Uterus (tissue), 4 donors: ENCODE data around the gene ATP6V0E2. TPM values are rescaled to one million over a fixed set of nuclear protein-coding genes. Genes with fewer than 3 reads are reported as not detected.
"Not testable (repeated sequence)": the region's sequence is repeated elsewhere in the genome, so short reads cannot be mapped to it uniquely, and the experiment has no call there.

Experiments used
- DNase-seq, 2 donors: peaks; one replicate each; pipeline ENCODE4 v3.0.0-alpha.2; 2019 to 2020
- H3K27ac ChIP-seq, 2 donors: fragments of 200-600 bp; sonication (generic); 1 replicate in 1 of 2; 2 replicates in 1 of 2; pipeline ENCODE4 v1.5.1; 2016 to 2018
- H3K27me3 ChIP-seq, 2 donors: fragments of 200-600 bp; sonication (generic); one replicate each; pipeline ENCODE4 v1.5.1; 2018 to 2019; ENCODE audit warnings: control low read depth in 1 of 2
- H3K36me3 ChIP-seq, 2 donors: fragments of 200-600 bp; sonication (generic); one replicate each; pipeline ENCODE4 v1.5.1; 2019; ENCODE audit warnings: control low read depth in 1 of 2
- H3K4me1 ChIP-seq, 2 donors: fragments of 200-600 bp; sonication (generic); one replicate each; pipeline ENCODE4 v1.5.1; 2018 to 2019; ENCODE audit warnings: control low read depth in 1 of 2
- H3K4me3 ChIP-seq, 2 donors: fragments of 200-600 bp; sonication (generic); 1 replicate in 1 of 2; 2 replicates in 1 of 2; pipeline ENCODE4 v1.5.1; 2018 to 2019; ENCODE audit warnings: mild to moderate bottlenecking in 1 of 2
- H3K9me3 ChIP-seq, 2 donors: fragments of 200-600 bp; sonication (generic); one replicate each; pipeline ENCODE4 v1.5.1; 2019; ENCODE audit warnings: control low read depth in 1 of 2
- CTCF ChIP-seq, 4 experiments: fragments of 200-600 bp in 2 of 4; fragments of 450-650 bp in 2 of 4; sonication (generic) in 2 of 4; IDR thresholded peaks; one replicate each; pipeline ENCODE4 v1.5.1; 2016 to 2019; ENCODE audit warnings: antibody characterized with exemption in 4 of 4, mild to moderate bottlenecking in 2 of 4, moderate library complexity in 1 of 4
- POLR2A ChIP-seq, 2 donors: fragments of 450-650 bp; IDR thresholded peaks; one replicate each; pipeline ENCODE4 v1.6.1; 2016; ENCODE audit warnings: antibody characterized with exemption in 2 of 2, mild to moderate bottlenecking in 1 of 2, moderate library complexity in 1 of 2
- intact Hi-C: fragments of 100-400 bp; cut with DNase I; formaldehyde crosslinking; loops from one replicate; pipeline ENCODE4 v1.15.1; 2023; ENCODE audit warnings: low total_unique reads
- total RNA-seq, 4 donors: library from RNA; depleted of rRNA in 3 of 4; stranded (reverse); fragments of >200 nt in 3 of 4; gene quantifications; one replicate each; pipeline versions ENCODE4 v1.1.0 to v1.2.4, GENCODE V29; 2014 to 2023
- donor health status: DM: yes; HTN: yes; CAD: no.

Gene ATP6V0E2
- total RNA-seq, 4 donors from 2014 or later = 2.6 to 22.5 (median 10.1) TPM

- H3K27me3 ChIP-seq = no peaks in the 10 kb centered on the region
- H3K4me3 ChIP-seq = no peak overlapping the region
- H3K9me3 ChIP-seq = no peaks in the 10 kb centered on the region
- no peak for TF ChIP-seq POLR2A (IDR thresholded peaks at IDR 0.05)
- no peak for TF ChIP-seq CTCF (IDR thresholded peaks at IDR 0.05)
- H3K4me1 ChIP-seq = no peaks in the 10 kb centered on the region
- H3K36me3 ChIP-seq = no peaks in the 10 kb centered on the region
- no peak for DNase-seq
- H3K27ac ChIP-seq = no peak overlapping the region
- intact Hi-C loops = no loop called here
Measured at GRCh38 chr7:149826344-149827088, 47.3 kb upstream of the ATP6V0E2 start.

GRCh38 chr7:149827089-149827981 lies 46.4 kb upstream of the ATP6V0E2 start:
- H3K9me3 ChIP-seq = no peaks in the 10 kb centered on the region
- no peaks in the 10 kb centered on the region for H3K36me3 ChIP-seq
- intact Hi-C loops = no loop called here
- no peaks in the 10 kb centered on the region for H3K27me3 ChIP-seq
- no peaks in the 10 kb centered on the region for H3K4me1 ChIP-seq
- H3K4me3 ChIP-seq = no peak overlapping the region
- DNase-seq = no peak
- H3K27ac ChIP-seq = no peak overlapping the region
- TF ChIP-seq POLR2A (IDR thresholded peaks at IDR 0.05) (no peak), CTCF (IDR thresholded peaks at IDR 0.05) (no peak)

GRCh38 chr7:149828357-149829309 lies 45.1 kb upstream of the ATP6V0E2 start:
- intact Hi-C loops = no loop called here
- no peak for DNase-seq
- Histone ChIP-seq H3K27me3 (no peaks in the 10 kb centered on the region), H3K9me3 (no peaks in the 10 kb centered on the region), H3K4me3 (no peak overlapping the region), H3K36me3 (no peaks in the 10 kb centered on the region), H3K4me1 (no peaks in the 10 kb centered on the region), H3K27ac (no peak overlapping the region)
- no peak for TF ChIP-seq CTCF (IDR thresholded peaks at IDR 0.05)
- TF ChIP-seq POLR2A (IDR thresholded peaks at IDR 0.05) = no peak

- H3K4me1 ChIP-seq, H3K4me3 ChIP-seq, H3K27ac ChIP-seq, H3K27me3 ChIP-seq, H3K36me3 ChIP-seq, H3K9me3 ChIP-seq, DNase-seq: not testable (repeated sequence)
- intact Hi-C loops = loop anchor here (10.0 kb wide), 1 partner anchor 56 kb away; the partner anchor contains the start of gene ZNF467
Measured at GRCh38 chr7:149830527-149830926, 43.2 kb upstream of the ATP6V0E2 start.
